Effector memory CD4-positive, alpha-beta T cell (primary cell): ENCODE measurements around the gene LGALS12.
"Not testable (repeated sequence)": the region's sequence is repeated elsewhere in the genome, so short reads cannot be mapped to it uniquely, and the experiment has no call there.

ENCODE experiments used
- DNase-seq, 3 donors: peaks; one replicate each; pipeline ENCODE4 v3.0.0-alpha.2; 2020
- H3K27ac ChIP-seq: 2 replicates; pipeline ENCODE4 v1.7.0; 2013; ENCODE audit warnings: mild to moderate bottlenecking, low read length, moderate library complexity; ENCODE audit not compliant: insufficient read depth, poor library complexity, severe bottlenecking
- H3K27me3 ChIP-seq: replicated peaks from 2 replicates; pipeline ENCODE4 v1.7.0; 2013; ENCODE audit warnings: mild to moderate bottlenecking, low read length; ENCODE audit not compliant: insufficient read depth, control insufficient read depth, poor library complexity, severe bottlenecking
- H3K36me3 ChIP-seq: 2 replicates; pipeline ENCODE4 v1.7.0; 2013; ENCODE audit warnings: mild to moderate bottlenecking, low read length, moderate library complexity; ENCODE audit not compliant: control insufficient read depth, insufficient read depth
- H3K4me1 ChIP-seq: 2 replicates; pipeline ENCODE4 v1.7.0; 2013; ENCODE audit warnings: low read length, mild to moderate bottlenecking; ENCODE audit not compliant: control insufficient read depth, insufficient read depth, poor library complexity, severe bottlenecking
- H3K4me3 ChIP-seq: 2 replicates; pipeline ENCODE4 v1.7.0; 2013; ENCODE audit warnings: low read length, low read depth, mild to moderate bottlenecking; ENCODE audit not compliant: insufficient read depth, poor library complexity, severe bottlenecking
- H3K9me3 ChIP-seq: 2 replicates; pipeline ENCODE4 v1.7.0; 2013; ENCODE audit warnings: mild to moderate bottlenecking, low read length, moderate library complexity; ENCODE audit not compliant: control insufficient read depth

Gene LGALS12

DNA sequence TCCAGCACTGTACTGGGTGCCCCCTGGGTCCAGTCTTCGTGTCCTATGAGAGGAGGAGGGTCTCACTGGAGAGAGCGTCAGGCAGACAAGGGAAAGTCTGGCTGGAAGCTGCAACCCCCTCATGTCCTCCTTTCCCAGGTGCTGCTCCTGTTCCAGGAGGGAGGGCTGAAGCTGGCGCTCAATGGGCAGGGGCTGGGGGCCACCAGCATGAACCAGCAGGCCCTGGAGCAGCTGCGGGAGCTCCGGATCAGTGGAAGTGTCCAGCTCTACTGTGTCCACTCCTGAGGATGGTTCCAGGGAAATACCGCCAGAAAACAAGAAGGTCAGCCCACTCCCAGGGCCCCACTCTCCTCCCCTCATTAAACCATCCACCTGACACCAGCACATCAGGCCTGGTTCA lies 10.2 kb downstream of the LGALS12 start:
- H3K27ac ChIP-seq: no peak overlapping the region
- peaks cover 4% of the 10 kb centered on the region for H3K4me1 ChIP-seq
- DNase-seq: no peak
- no peaks in the 10 kb centered on the region for H3K36me3 ChIP-seq
- no peaks in the 10 kb centered on the region for H3K9me3 ChIP-seq
- H3K27me3 ChIP-seq: no peaks in the 10 kb centered on the region
- no peak overlapping the region for H3K4me3 ChIP-seq

DNA sequence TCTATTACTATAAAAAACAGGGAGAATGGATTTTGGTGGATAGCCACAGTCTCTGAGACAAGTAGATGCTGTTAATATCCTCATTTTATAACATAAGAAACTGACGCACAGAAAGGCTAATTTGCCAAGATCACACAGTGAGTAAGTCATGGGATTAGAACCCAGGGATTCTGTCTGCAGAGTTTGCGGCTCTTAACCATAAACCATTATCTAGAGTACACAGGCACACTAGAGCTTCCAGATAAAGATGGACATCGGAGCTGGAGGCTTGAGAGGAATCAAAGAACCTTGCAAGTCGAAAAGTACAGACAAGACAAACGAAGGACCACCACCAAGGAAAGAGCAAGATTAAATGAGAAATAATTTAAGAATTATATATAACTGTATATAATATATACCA lies 11.3 kb downstream of the LGALS12 start:
- DNase-seq: no peak
- H3K4me1 ChIP-seq: peaks cover 4% of the 10 kb centered on the region
- no peak overlapping the region for H3K27ac ChIP-seq
- no peaks in the 10 kb centered on the region for H3K36me3 ChIP-seq
- no peak overlapping the region for H3K4me3 ChIP-seq
- no peaks in the 10 kb centered on the region for H3K27me3 ChIP-seq
- H3K9me3 ChIP-seq: no peaks in the 10 kb centered on the region

GRCh38 chr11:63518548-63518947 lies 12.7 kb downstream of the LGALS12 start:
- Histone ChIP-seq H3K36me3 (no peaks in the 10 kb centered on the region), H3K9me3 (no peaks in the 10 kb centered on the region), H3K4me3 (no peak overlapping the region), H3K27ac (no peak overlapping the region), H3K4me1 (peaks cover 4% of the 10 kb centered on the region), H3K27me3 (no peaks in the 10 kb centered on the region)
- DNase-seq: no peak

GRCh38 chr11:63520606-63521170 lies 14.8 kb downstream of the LGALS12 start:
- no peaks in the 10 kb centered on the region for H3K36me3 ChIP-seq
- H3K4me3 ChIP-seq: no peak overlapping the region
- H3K4me1 ChIP-seq: peaks cover 4% of the 10 kb centered on the region
- H3K9me3 ChIP-seq: no peaks in the 10 kb centered on the region
- DNase-seq: no peak
- no peaks in the 10 kb centered on the region for H3K27me3 ChIP-seq
- no peak overlapping the region for H3K27ac ChIP-seq

- Histone ChIP-seq H3K9me3 (no peaks in the 10 kb centered on the region), H3K4me1 (peaks cover 4% of the 10 kb centered on the region), H3K27me3 (no peaks in the 10 kb centered on the region), H3K27ac (no peak overlapping the region), H3K4me3 (no peak overlapping the region), H3K36me3 (no peaks in the 10 kb centered on the region)
- no peak for DNase-seq
Observed at GRCh38 chr11:63521896-63522295, 16.0 kb downstream of the LGALS12 start.

DNA sequence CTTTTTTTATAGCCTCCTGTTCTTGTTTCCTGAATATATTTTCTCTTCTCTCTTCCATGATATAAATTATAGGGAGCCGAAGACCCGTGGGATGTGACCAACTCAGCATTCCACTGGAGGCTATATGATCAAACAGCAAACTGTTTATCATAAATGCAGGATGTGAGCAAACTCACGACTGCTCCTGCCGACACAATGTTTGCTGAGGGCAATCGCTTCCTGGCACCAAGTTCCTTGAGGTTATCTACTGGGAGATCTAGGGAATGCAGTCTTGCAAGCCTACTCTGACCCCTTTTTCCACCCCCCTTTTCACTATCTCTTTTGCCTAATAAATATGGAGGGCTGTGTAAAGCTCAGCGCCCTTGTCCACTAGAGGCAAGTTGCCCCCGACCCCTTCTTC lies 17.3 kb downstream of the LGALS12 start:
- H3K36me3 ChIP-seq: no peaks in the 10 kb centered on the region
- H3K27me3 ChIP-seq: no peaks in the 10 kb centered on the region
- H3K27ac ChIP-seq: no peak overlapping the region
- H3K9me3 ChIP-seq: no peaks in the 10 kb centered on the region
- peaks cover 4% of the 10 kb centered on the region for H3K4me1 ChIP-seq
- H3K4me3 ChIP-seq: no peak overlapping the region
- DNase-seq: no peak

- Histone ChIP-seq H3K4me1 (peaks cover 15% of the 10 kb centered on the region), H3K36me3 (no peaks in the 10 kb centered on the region), H3K27me3 (no peaks in the 10 kb centered on the region), H3K4me3 (no peak overlapping the region), H3K9me3 (no peaks in the 10 kb centered on the region), H3K27ac (no peak overlapping the region)
- no peak for DNase-seq
Observed at GRCh38 chr11:63527667-63528066, 21.8 kb downstream of the LGALS12 start.

- not testable (repeated sequence) for H3K27me3 ChIP-seq, H3K9me3 ChIP-seq, H3K27ac ChIP-seq, DNase-seq, H3K36me3 ChIP-seq, H3K4me3 ChIP-seq
- H3K4me1 ChIP-seq: peaks cover 19% of the 10 kb centered on the region
Observed at GRCh38 chr11:63528156-63528555, 22.3 kb downstream of the LGALS12 start.

- not testable (repeated sequence) for H3K4me3 ChIP-seq, H3K36me3 ChIP-seq, DNase-seq, H3K27me3 ChIP-seq, H3K27ac ChIP-seq, H3K9me3 ChIP-seq
- peaks cover 26% of the 10 kb centered on the region for H3K4me1 ChIP-seq
Observed at GRCh38 chr11:63528729-63529278, 22.9 kb downstream of the LGALS12 start.

GRCh38 chr11:63529373-63529772 lies 23.5 kb downstream of the LGALS12 start:
- H3K4me3 ChIP-seq, H3K9me3 ChIP-seq, H3K36me3 ChIP-seq, H3K27me3 ChIP-seq, DNase-seq, H3K27ac ChIP-seq: not testable (repeated sequence)
- H3K4me1 ChIP-seq: peaks cover 32% of the 10 kb centered on the region
